GM12874 (cell line): ENCODE results near the gene HIVEP3.

Experiments
- TF ChIP-seq, protein P1 (sequence below): IDR thresholded peaks from 2 replicates; pipeline ENCODE4 v1.5.1; 2011; ENCODE audit warnings: low read depth, mild to moderate bottlenecking, control low read depth, low read length, moderate library complexity; ENCODE audit not compliant: insufficient read depth

HIVEP3 gene

GRCh38 chr1:41866285-41866684, 52.4 kb downstream of the HIVEP3 start:
- TF ChIP-seq, protein P1, sequence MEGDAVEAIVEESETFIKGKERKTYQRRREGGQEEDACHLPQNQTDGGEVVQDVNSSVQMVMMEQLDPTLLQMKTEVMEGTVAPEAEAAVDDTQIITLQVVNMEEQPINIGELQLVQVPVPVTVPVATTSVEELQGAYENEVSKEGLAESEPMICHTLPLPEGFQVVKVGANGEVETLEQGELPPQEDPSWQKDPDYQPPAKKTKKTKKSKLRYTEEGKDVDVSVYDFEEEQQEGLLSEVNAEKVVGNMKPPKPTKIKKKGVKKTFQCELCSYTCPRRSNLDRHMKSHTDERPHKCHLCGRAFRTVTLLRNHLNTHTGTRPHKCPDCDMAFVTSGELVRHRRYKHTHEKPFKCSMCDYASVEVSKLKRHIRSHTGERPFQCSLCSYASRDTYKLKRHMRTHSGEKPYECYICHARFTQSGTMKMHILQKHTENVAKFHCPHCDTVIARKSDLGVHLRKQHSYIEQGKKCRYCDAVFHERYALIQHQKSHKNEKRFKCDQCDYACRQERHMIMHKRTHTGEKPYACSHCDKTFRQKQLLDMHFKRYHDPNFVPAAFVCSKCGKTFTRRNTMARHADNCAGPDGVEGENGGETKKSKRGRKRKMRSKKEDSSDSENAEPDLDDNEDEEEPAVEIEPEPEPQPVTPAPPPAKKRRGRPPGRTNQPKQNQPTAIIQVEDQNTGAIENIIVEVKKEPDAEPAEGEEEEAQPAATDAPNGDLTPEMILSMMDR, result no peak

DNA sequence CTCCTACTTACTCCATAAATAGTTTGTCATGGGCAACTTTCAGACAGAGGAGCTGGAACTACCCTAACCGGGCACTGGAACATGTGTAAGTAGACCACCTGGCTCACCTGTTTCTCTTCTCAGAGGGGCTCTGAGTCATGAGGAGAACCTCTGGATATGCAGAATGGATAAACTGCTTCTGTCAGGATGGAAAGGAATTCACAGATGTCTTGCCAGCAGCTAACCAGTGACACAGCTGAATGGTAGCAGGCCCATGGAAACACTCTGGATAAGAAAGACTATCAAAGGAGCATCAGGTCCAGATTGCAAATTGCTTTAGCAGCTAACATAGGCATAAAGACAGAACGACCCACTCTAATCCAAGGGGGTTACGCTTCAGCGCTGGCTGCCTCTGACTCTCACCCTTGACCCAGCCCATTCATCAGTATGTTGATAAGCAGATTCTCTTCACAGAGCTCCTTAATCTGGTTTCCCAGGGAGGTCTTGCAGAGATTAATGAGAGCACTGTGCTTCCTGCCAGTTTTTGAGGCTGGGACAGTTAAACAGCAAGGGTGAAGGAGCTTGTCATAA, 54.2 kb downstream of the HIVEP3 start:
- TF ChIP-seq, protein P1, result no peak

GRCh38 chr1:41863718-41864117, 55.0 kb downstream of the HIVEP3 start:
- TF ChIP-seq, protein P1, result no peak

DNA sequence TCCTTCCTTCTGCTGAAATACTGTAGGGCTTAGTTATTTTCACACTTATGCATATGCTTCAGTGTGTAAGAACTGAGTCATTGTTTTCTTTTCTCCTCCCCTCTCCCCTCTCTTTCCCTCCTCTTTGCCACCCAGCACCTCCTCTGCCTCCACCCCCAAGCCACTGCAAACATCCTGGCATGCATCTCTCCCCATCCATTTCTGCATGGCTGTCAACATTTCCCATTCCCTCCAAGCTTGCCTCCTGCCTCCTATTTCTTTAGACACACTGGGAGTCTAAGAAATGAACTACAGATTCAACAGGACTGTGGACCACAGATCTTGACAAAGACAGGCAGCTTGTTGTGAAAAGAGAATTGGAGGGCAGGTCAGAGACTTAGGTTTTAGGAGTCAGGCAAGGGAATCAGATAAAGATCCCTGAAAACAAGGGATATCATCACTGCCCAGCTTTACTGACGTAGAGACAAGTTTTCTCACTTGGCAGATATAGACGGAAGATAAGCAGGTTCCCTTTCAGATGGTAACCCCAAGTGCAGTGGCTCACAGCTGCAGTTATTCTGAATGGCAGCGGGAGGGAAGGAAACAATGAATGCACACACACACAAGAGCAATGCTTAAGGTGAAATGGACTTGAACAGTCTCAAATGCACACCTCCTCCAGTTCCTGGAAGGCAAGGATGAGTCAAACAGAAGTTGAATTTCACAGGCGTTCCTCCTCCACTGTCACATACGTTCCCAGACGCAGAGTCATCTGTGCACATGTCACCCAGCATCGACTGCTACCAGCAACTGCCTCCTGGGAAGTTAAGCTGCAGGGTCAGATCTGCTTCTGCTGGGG, 56.1 kb downstream of the HIVEP3 start:
- TF ChIP-seq, protein P1, result no peak

DNA sequence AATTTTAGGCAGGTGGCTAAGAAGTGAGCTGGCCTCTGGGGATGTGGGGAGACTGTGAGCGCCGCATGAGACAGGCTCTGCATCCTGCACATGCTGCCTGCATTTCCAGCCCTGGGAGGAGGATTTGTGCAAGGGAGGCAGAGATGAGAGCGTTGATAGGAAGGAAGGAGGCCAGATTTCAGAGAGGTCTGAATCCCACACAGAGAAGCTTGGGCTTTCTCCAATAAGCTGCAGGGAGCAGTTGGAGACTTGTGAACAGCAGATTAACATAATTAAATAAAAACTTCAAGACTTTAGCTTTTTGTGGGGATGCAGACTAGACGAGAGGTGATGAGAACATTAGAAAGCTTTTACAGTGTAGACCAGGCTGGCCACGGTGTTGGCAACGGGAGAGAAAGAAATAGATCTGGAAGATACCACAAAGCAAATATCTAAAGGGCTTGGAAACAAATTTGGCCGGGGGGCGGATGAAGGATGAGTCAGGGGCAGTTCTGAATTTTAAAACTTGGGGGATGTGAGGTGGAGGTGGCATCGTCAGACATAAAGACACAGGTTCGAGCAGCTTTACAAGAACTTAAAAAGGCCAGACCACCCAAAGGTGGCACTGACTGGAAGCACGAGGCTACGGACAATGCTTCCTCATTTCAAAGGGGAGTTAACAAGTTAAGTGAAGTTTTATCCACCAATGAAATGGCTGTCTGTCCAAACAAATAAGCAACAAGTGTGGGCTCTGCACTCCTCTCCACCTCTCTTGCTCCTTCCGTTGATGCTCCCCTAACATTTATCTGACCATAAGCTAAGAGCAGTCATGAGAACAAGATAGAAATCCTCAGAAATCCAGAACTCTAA, 57.0 kb downstream of the HIVEP3 start:
- TF ChIP-seq, protein P1, result no peak

DNA sequence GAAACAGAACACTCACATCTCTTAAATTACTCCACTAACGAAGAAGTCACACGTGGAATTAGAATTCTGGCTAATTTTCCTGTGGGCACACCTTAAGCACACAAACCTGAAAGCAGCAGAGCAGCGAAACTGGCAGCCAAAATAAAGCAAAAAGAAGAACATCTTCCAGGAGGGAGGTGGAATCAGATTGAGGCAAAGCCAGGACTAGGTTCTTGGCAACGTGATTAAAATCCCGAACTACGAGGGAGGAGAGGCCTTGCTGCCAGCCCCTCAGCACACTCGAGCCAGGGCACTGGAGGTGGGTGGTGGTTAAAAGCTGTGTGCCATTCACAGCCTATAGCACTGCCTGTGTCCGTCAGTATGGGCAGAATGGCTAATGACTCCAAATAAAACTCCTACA, 58.0 kb downstream of the HIVEP3 start:
- TF ChIP-seq, protein P1, result no peak

GRCh38 chr1:41860214-41860613, 58.5 kb downstream of the HIVEP3 start:
- TF ChIP-seq, protein P1, result no peak
